GM19328 (cell line): Measurements from ENCODE around the gene SMAD9.
"Not testable (repeated sequence)": the region's sequence is repeated elsewhere in the genome, so short reads cannot be mapped to it uniquely, and the experiment has no call there.

Experiments
- ATAC-seq: cut with Tn5 transposase; IDR thresholded peaks from one replicate; pipeline ENCODE4 v1.9.1; 2021; ENCODE audit warnings: mild to moderate bottlenecking, moderate library complexity; ENCODE audit not compliant: unreplicated experiment

SMAD9 gene

DNA sequence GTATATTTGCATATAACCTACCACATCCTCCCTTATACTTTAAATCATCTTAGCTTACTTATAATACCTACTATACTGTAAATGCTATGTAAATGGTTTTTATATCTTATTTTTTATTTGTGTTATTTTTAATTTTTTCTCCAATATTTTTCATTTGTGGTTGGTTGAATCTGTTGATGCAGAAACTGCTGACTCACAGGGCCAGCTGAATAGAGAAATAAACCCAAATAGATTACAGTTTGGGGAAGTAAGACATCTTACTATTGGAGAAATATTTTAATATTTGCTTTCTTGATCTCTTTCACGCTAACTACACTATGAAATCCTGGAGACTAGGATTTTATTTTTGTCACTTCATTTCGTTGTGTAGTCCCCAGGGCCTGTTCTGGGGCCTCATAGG, 7.1 kb downstream of the SMAD9 start:
- no peak for ATAC-seq

DNA sequence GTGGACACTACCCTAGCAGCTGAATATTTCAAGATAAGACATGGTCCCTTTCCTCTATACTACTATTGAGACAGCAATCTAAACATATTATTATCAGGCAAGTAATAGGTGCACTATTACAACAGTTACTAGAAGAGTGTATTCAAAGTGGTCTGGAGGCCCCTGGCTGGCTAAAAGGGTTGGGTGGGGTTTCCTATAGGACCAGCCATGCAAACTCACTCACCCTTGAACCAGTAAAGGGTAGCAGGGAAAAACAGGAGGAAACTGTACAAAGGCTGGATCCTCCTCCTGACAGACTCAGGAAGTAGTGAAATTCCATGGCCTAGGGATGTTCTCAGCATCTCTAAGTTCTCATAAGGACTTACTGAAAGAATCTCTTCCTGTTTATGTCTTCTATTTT, 7.7 kb downstream of the SMAD9 start:
- no peak for ATAC-seq

GRCh38 chr13:36910545-36910944, 9.5 kb downstream of the SMAD9 start:
- ATAC-seq = no peak

GRCh38 chr13:36907821-36908220, 12.2 kb downstream of the SMAD9 start:
- ATAC-seq = no peak

GRCh38 chr13:36907266-36907665, 12.8 kb downstream of the SMAD9 start:
- ATAC-seq = no peak

GRCh38 chr13:36905944-36906343, 14.1 kb downstream of the SMAD9 start:
- no peak for ATAC-seq

- ATAC-seq = no peak
These were observed 16.0 kb downstream of the SMAD9 start for GRCh38 chr13:36903925-36904595.

- ATAC-seq = no peak
These were observed 22.9 kb downstream of the SMAD9 start for GRCh38 chr13:36897054-36897616.

GRCh38 chr13:36891752-36892151, 28.3 kb downstream of the SMAD9 start:
- no peak for ATAC-seq

DNA sequence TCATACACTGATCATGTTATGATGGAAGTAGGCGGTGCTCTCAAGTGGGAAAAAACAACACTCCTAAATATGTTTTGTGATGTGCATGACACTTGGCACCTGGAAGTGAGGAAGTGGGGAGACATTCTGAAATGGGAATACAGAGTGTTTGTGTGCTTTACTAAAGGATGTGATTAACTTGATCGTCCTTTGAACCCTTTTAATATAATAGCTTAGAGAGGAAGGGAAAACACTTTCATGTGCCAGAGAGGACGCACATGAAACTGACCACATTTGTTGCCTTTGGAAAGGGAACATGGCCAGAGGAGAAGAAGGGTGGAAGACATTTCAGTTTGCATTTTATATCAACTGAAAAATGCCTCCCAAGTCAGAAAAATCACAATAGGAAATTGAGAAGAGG, 31.4 kb downstream of the SMAD9 start:
- no peak for ATAC-seq

- ATAC-seq = no peak
These were observed 32.1 kb downstream of the SMAD9 start for GRCh38 chr13:36887758-36888521.

GRCh38 chr13:36885901-36886300, 34.1 kb downstream of the SMAD9 start:
- no peak for ATAC-seq

- no peak for ATAC-seq
These were observed 35.8 kb downstream of the SMAD9 start for GRCh38 chr13:36884235-36884634.

GRCh38 chr13:36883824-36884223, 36.2 kb downstream of the SMAD9 start:
- no peak for ATAC-seq

GRCh38 chr13:36883392-36883791, 36.6 kb downstream of the SMAD9 start:
- ATAC-seq = not testable (repeated sequence)

DNA sequence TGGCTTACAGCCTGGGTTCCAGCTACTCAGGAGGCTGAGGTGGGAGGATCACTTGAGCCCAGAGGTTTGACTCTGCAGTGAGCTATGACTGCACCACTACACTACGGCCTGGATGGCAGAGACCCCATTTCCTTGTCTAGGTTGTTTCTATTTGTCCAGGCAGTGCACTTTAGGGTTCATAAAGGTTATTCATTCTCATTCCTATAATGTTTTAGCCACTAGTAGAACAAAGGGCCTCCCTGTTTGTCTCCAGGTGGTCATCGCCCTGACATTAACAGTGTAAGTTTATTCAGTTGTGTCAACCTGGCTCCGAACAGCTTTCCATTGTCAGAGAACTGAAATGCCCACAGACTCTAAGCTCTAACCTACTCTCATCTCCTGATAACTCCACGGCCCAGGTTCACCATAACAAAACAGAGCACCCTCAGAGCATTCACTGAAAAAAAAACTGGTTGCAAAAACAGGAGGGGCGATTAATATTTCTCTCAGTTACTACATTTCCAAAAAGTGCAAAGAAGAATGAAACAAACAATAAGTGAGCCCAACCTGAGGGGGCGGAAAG, 37.1 kb downstream of the SMAD9 start:
- ATAC-seq = no peak

GRCh38 chr13:36880961-36881360, 39.1 kb downstream of the SMAD9 start:
- no peak for ATAC-seq

GRCh38 chr13:36879218-36879938, 40.7 kb downstream of the SMAD9 start:
- no peak for ATAC-seq

DNA sequence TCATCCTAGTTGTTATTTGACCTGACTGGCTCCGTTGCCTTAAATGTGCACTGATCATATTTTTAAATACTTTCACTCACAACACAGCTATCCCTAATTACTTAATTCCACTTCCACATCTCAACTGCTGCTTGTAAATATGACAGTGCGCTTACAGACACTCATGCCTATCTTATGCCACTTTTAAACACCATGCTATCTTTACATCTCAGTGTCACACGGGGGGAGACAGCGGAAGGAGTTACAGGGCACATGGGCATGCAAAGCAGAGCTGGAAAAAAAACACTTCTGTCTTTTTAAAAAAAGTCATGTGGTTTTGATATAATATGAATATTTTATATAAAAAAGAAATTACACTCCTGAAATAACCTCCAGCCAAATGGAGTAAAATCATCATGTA, 44.1 kb downstream of the SMAD9 start:
- no peak for ATAC-seq

DNA sequence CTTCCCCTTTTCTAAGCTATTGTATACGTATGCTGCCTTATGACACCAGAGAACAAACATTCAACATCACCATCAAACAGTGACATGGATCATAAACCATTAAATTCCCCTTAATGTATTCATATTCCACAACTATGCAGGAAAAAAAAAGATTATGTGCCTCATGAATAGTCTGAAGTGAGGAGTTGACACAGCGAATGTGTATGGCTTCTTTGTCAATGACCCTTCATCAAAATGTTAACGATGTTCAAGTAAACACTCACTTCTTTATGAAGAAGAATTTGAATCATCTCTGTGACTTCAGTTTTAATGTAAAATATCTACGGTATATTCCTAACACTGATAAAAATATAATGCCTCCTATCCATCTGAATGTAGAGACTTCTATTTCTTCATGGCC, 44.6 kb downstream of the SMAD9 start:
- no peak for ATAC-seq

DNA sequence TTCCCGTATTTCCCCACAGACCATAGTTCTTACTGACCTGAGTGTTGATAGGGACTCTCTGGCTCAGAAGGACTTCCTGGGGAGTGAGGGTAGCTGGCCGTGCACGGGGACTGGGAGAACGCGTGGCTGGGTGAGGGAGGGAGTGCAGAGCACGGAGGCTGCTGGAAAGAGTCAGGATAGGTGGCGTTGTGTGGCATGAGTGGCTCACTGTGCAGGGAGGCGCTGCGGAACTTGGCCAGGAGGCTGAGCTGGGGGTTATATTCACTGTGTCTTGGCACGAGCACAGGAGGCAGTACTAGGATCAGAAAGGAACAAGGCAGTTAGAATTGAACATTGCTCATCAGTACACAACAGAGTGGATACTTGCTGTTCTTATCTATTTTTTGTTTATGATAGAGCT, 47.4 kb downstream of the SMAD9 start:
- no peak for ATAC-seq
